GM19099 (cell line): ENCODE measurements around the gene SUSD1.
A peak's percentile ranks its signal among the peaks of the same experiment; 100 is the strongest.

ENCODE experiments used
- POLR2A ChIP-seq: IDR thresholded peaks from 3 replicates; pipeline ENCODE4 v1.6.1; 2011; ENCODE audit warnings: low read depth; ENCODE audit not compliant: insufficient read length; ENCODE audit errors: extremely low read depth

SUSD1 gene

DNA sequence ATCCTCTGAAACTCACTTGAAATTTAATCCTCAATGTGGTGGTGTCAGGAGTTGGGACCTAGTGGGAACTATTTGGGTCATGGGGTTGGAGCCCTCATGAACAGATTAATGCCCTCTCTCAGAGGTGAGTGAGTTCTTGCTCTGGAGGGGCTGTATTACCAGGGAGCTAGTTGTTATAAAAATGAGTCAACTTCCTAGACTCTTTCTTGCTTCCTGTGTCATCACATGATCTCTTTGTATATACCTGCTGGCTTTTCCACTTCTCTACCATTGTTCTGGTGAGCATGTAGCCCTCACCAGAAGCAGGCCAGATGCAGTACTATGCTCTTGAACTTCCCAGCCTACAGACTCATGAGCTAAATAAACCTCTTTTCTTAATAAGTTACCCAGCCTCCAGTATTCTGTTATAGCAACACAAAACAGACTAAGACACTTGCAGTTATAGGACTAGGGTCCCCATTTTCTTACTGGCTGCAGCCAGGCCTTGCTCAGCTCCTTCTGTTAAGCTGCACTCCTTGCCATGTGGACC, 127.5 kb downstream of the SUSD1 start:
- TF ChIP-seq POLR2A = no peak

DNA sequence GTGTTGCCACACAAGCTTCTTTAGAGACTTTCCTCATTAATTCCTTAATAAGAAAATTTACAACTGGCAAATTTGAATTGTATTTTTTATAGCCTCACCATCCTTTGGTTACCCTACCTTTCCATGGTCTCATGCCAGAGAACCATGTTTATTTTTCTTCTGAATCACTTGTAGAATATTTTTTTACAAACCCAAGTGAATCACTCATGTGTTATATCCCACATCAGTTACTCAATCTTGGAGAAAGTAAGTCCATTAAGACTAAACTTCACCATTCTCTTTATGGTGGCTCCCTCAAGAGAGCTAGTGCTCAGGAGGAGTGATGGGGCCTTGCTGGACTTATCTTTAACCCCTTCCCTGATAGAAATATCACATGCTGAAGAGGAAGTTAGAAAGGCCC, 128.9 kb downstream of the SUSD1 start:
- TF ChIP-seq POLR2A = no peak

DNA sequence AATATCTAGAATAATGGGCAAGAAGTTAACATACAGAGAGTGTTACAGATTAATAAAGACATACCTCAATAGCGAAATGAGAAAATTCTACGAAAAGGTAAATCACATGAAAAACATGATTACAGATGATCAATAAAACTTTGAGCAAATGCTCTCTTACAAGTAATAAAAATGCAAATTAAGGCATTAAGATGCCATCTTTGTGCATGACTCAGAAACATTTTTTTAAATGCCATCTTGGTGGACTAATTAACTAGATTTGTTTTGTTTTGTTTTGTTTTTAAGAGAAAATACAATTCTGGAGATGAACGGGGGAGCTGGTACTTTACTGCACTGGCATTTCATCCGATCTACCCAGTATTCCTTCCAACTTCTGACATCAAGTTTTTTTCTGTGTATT, 130.2 kb downstream of the SUSD1 start:
- no peak for TF ChIP-seq POLR2A

DNA sequence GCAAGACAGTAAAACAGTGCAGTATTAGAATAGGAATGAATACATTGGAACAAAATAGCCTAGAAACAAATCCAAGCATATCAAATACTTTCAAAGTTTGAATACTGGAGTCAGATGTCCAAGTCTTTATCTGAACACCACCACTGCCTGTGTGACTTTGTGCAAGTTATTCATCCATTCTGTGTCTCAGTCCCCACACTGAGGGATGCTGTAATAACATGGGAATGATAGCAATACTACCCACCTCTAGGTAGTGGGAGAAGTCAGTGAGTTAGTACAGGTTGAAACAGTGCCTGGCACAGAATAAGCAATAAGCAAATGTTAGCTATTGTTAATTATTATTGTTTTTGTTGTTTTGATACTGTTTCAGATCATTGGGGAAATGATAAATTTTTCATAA, 130.9 kb downstream of the SUSD1 start:
- TF ChIP-seq POLR2A = no peak

DNA sequence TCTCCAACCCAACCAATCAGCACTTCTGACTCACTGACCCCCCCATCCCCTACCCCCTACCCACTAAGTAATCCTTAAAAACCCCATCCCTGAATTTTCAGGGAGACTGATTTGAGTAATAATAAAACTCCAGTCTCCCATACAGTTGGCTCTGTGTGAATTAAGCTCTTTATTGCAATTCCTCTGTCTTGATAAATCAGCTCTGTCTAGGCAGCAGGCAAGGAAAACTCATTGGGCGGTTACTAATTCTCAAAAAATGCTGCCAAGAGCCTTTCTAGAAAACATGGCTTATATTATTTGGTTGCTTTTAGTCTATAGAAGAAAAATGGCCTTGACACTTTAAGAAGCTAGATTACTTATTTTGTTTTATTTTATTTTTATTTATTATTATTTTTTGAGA, 131.7 kb downstream of the SUSD1 start:
- no peak for TF ChIP-seq POLR2A

DNA sequence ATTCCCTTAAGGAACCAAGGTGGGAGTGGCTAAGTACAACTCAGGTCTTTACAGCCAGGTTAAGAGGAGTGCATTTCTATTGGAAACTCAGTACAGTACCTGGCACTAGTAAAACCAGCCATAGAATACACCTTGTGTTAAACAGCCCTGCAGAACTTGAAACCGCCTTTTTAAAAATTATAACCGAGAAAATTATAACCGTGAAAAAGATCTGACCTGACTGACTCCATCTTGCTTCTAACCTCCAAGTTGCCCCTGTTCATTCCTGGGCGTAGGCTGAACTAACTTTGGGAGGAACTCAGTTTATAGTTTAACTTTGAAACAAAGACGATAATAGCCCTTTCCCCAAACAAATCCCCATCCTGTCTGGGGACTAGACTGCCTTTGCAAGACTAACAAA, 132.3 kb downstream of the SUSD1 start:
- no peak for TF ChIP-seq POLR2A

DNA sequence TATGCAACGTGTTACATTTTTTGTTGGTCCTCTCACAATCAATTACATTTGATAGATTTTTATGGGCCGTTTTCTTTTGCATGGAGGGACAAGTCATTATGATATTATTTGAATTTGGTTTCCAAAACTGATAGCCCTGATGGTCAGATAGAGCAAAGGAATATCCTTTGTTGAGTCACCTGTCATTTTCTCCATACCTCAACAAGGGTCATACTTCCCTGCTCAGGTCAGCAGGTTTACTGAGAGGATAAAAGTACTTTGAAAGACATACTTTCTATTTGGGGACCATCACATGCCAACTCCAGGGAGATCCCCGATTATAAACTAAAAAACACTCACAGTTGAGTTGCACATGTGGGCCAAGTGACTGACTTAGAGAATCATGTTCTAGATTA, 132.9 kb downstream of the SUSD1 start:
- TF ChIP-seq POLR2A = no peak

DNA sequence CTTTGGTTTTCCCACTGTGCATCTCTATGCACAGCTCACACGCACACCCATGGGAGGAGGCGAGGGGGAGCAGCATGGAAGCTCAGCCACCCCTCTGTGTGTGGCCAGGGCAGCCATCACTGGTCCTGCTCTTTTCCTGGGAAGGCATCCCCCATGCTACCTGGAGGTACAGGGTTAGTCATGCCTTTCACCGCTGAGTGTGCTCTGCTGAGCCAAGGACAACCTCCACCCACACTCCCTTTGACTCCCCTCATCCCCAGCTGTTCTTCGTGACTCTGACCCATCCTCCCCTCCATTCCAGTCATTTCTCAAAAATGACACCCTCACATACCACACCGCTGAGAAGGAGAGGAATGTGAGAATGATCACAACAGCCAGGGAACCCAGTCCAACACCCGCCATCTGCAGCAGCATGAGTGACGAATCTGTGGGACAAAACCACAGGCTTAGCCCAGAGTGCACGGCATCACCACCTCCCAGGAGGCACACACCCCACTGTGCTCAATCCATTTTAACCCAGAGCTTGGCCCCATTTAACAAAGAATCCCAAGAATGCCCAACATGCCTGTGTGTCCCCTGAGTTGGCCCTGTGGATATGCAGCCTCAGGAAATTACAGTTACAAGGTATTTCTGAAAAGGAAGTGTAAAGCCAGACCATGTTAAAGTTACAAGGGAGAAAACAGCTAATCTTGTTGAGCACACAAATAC, 133.4 kb downstream of the SUSD1 start:
- no peak for TF ChIP-seq POLR2A

DNA sequence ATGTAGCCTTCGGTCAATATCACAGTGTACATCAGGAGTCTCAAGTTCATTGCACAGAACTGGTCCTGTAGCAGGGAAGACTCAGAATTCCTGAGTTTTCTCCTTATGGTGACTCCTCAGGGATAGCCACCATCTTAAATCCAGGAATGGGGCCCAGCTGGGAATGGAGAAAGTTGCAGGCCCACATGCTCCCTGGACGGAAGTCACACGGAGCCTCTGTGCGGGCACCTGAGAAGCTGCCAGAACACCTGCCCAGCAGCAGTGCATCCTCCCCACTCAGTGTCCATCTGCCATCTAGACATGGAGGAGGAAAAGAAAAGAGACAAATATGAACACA, 133.9 kb downstream of the SUSD1 start:
- TF ChIP-seq POLR2A = no peak

DNA sequence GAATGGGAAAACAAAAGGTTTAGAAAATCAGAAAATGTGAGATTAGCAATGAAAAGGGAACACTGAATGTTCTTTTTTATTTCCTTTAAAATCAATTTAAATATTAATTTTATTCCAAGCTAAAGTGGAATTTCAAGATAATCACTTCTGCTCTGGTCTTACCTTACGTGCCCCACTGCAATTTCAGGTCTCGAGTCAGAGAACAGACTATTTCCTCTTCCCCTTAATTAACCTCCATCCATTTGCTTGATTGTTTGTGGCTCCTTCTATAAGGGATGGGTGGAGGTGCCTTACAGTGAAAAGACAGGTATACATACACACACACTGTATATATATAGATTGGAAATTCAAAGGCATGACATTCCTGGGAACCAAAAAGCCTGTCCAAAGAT, 137.1 kb downstream of the SUSD1 start:
- TF ChIP-seq POLR2A = no peak

DNA sequence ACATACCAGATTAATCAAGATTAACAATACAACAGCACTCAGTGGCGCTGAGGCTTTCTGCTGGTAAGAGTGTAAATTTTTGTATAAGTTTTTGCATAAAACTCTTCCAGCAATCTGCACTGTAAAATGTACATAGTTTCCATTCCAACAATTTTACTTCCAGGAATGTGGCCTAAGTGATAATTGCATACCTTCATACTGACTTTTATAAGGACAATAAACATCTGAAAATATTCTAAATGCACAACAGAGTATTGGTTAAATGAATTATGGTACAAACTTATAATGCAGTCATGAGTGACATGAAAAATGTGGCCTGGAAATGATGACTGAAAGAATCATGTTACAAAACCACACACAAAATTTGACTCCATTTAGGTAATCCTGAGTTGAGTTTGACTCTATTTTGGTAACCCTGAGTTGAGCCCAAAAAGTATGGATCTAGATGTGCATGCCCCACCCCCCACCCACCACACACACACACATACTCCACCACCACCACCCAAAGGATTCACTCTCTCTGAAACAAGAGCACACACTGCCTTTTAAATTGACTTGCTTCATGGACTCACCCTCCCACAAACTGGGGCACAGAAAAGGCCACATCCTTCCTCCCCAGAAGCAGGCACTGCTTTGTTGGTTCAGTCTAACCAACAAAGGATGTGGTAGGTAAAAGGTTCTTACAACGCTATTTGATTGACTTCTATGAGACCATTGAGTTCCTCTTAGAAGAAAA, 137.6 kb downstream of the SUSD1 start:
- no peak for TF ChIP-seq POLR2A

DNA sequence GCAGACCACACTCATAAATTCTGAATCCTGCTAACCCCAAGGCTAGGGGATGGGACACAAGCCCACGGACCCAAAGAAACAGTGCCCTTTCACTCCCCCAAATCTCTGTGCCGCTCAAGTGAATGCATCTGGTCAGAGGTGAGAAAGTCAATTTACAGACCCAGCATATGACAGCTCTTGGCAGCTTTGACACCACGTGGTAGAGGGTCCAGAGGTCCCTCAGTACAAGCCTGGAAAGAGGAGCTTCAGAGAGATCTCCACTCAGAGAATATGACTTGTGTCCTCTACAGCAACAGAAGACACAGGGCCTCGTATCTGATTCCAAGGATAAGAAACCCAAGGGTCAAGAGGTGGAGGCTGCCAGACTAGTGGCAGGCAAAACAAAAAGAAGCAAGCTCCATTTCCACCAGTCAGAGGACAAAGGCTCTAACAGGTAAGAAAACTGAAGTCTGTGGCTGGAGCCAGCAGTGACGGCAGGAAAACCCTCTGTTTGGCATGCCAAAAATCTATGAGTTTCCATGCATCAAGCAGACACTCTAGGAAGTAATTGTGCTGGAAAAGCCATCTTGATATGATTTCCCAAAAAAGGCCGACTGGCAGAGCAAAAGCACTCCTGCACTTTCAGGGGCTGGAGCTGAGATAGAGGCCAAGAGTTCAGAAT, 139.8 kb downstream of the SUSD1 start:
- TF ChIP-seq POLR2A = no peak

DNA sequence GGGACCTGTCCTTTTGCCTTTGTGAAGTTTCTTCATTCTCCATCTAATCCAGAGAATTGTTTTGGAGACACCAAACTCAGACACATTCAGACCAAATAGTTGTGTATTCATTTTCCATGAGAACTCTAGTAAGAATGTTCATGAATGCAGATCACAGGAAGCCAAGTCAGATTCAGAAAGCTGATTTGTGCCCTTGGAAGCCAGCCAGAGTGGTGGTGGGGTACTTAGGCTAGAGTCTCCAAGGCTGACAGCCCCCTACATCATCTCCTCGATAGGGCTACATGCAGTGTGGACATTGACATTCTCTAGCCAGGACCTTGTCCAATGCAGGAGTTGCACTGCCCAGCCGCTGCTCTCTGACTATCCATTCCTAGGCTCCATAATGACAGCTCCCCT, 140.9 kb downstream of the SUSD1 start:
- TF ChIP-seq POLR2A = peak; percentile 1

DNA sequence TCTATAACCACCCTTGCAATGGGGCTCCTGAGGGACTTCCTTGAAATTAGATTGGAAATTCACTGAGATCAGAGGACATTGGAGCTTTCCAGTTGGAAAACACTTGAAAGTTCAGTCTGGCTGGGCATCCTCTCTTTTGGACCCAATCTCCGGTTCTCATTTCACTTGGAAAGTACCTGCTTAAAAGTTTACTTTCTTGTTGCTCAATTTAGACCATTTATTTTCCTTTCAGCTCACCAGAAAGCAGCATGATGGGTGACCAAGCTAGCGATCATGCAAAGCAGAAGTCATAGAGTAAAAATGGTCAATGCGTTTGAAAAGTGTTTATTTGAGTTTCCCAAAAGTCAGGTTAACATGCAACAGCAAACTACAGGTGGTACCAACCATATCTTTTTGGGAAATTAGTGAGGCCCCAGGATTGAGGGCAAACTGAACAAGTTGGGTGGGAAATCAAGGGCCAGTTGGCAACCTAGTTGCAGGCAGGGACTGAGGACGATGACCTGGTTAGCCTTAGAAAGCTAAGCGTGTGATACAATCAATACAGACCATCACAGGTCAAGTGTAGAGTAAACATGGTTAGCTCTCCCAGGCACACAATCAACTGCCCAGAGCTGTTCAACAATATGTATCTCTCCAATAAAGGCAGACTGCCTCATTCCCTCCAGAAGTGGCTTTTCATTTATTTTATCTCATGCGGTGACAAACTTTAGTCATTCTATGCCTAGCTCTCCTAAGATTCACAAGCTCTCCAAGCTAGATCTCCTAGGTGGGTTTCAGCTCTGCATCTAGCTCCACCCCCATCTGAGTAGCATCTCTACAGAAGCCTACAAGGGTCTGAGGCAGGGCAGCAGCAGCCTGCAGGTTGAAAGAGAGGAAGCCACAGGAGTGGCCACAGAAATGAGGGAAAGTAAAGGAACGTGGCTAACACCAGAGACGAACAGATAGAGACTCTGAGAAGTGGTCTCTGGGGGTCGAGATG, 141.6 kb downstream of the SUSD1 start:
- TF ChIP-seq POLR2A = peak; percentile 32

DNA sequence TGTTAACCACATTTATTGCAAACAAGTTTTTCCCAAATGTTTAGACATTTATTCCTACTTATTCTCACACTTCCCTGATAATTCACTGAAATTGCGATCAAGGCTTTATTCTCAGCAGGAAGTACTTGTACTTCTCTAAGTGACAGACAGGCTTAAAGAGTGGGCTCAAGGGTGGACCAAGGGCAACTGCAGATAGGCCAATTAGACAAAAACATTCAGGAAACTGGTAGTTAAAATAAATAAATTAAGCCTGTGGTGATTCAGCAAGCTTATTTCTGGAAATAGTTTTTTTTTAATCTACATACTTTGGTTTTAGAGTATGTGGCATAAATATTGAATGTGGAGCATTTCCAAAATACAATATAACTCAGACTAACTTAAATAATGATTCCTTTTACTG, 142.4 kb downstream of the SUSD1 start:
- no peak for TF ChIP-seq POLR2A

DNA sequence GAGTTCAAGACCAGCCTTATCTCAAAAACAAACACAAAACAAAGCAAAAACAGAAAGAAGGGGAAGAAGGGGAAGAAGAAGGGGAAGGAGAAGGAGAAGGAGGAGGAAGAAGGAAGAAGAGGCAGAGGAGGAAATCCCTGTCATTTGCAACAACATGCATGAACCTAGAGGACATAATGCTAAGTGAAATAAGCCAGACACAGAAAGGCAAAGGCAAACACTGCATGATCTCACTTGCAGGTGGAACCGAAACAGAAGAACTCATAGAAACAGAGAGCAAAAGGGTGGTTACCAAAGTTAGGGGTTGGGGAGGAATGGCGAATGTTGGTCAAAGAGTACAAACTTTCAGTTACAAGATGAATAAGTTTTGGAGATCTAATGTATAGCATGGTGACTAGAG, 143.1 kb downstream of the SUSD1 start:
- peak; percentile 43 for TF ChIP-seq POLR2A

DNA sequence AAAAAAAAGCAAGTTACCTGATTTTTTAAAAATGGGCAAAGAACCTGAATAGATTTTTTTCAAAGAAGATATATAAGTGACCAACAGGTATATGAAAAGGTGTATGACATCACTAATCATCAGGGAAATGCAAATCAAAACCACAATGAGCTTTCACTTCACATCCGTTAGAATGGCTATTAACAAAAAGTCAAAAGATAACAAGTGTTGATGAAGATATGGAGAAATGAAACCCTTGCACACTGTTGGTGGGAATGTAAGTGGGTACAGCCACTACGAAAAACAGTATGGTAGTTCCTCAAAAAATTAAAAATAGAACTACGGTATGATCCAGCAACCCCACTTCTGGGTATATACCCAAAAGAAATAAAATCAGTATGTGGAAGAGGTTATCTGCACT, 143.7 kb downstream of the SUSD1 start:
- no peak for TF ChIP-seq POLR2A
